T1000 (cell line): ENCODE data around the gene AAMP.

Source experiments
- DNase-seq: peaks from one replicate; lab custom pipeline; 2025; ENCODE audit warnings: mixed read lengths; lab: John Stamatoyannopoulos, UW

AAMP gene

DNA sequence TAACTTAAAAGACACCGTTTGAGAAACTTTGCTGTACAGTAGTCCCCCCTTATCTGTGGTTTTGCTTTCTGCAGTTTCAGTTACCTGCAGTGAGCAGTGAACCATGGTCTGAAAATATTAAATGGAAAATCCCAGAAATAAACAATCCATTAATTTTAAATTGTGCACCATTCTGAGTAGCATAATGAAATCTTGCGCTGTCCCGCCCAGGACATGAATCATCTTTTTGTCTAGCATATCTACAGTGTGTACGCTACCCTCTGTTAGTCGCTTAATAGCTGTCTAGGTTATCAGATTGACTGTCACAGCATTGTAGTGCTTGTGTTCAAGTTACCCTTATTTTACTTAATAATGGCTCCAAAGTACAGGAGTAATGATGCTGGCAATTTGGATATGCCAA is 46.9 kb downstream of the AAMP start:
- no peak for DNase-seq

DNA sequence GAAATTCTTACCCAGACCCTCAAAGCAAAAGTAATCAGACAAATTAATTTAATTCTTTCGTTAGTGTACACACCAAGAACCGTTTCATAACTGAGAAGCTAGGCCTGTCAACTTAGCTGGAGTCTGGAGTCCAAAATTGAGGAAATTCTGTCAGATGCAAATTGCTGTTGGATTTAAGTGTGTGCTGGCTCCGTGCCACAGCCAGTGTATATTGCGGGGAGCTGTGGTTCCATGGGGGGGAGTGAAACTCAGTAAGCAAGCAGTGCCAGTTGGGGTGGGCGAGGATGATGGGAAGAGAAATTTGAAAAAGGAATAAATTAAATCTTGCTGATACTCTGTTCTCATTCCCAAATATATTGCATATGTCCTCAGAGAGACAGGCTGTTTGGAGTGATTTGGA is 48.9 kb downstream of the AAMP start:
- DNase-seq = no peak

DNA sequence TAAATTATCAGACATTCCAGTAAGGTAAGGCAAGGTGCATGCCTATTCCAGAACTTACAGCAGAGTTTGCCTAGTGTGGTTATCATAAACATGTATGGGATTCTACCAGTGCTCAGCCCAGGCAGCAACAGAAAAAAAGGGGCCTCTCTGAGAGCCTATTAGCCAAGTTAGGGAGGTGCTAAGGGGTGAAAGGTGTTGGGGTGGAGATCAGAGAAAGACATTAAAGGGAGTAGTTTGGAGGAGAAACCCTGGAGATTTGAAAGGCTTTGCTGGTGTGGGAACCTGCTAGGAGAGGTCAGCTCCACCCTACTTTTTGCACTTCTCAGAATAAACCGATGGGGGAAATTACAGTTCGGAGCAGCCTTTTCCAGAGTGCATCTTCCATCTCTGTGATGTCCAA is 50.0 kb downstream of the AAMP start:
- no peak for DNase-seq

DNA sequence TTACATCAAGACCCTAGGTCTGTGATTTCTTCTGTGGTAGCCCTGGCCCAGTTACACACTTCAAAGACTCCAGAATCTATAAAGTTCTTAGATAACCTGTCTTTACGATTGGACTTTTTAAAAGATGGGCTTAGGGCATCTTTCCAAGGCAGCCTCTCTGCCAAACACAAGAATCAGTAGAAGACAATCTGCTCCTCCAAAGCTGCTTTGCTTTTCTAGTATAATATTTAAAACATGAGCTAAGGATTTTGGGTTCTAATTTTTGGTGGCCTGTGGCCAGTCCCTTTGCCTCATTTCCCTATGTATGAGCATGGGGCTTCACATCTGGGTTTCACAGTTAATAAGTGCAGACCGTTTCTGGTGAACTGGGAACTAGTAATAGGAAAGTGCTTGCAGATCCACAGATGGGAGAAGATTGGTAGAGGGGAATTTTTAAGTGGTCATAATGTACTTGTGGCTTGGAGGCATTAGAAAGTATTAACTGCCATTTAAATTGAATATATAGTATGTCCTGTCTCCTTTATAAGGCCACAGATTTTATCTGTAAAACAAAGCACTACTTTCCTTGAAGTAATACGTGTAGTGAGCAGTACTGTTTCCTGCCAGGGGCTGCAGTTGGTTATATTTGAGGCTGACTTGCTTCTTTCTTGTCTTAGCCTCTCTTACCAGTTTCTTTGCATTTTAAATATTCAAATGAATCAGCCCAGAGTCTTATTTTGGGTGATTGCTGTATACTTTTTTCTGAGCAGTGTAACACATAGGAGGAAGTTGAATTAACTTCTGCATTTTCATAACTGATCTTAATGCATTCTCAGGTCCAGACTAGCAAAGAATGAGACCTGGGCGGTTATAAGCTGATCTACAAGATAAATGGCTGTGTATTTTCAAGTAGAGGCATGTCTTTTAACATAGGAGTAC is 51.4 kb downstream of the AAMP start:
- DNase-seq = no peak

DNA sequence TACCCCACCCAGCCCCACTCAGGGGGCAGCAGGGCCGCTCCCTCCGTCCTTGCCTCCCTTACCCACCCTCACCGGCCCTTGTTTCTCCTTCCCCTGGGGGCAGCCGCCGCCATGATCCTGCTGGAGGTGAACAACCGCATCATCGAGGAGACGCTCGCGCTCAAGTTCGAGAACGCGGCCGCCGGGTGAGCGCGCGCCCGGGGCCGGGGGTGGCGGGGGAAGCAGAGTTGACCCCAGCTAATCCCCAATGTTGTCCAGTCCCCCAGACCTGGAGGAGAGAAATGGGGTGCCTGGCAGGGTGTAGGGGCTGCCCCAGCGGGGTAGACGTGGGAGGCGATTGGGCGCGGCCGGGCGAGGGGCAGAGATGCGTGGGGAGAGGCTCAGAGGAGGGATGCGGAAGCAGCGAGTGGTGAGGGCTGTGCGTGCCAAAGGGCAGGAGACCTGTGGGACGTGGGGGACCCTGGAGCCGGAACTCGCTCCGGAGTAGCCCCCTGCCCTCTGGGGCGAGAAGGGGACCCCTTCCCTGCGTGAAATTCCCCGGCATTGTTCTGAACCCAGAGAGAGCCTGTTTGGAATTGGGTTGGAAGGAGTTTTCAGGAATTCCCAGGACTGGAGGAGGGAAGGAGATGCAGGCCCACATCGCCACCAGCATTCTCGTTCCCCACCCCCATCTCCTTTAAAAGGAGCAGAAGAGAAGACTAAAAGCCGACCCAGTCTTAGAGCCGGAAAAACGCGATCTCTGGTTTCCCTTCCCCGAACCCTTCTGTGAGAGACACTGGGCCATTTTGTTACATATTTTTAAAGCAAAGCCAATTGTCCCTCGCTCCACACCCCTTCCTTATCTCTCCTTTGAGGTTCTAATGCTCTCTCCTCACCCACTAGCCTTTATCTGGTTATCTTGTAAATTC is 52.3 kb downstream of the AAMP start:
- DNase-seq = no peak

- peak; percentile 91 for DNase-seq
Measured at GRCh38 chr2:218216674-218217359, 53.1 kb downstream of the AAMP start, which contains the start of gene ARPC2. ARPC2 (plus strand) TSS chr2:218217189; CDS start chr2:218217471, 282 bp downstream.

DNA sequence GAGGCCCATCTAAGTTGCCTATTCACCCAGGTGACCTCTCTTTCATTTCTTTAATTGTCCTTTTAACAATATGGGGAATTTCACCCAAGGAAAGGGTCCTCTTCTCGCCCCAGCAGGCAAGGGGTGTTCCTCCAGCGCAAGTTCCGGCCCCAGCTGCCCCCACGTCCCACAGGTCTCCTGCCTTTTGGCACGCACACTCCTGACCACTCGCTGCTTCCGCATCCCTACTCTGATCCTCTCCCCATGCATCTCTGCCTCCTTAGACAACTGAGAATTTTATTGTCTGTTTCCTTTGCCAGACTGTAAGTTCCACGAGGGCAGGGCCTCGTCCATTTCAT is 53.6 kb downstream of the AAMP start:
- DNase-seq = no peak
